Renal cortical epithelial cell (primary cell): ENCODE results near the gene MRPL50. TPM values are rescaled to one million over a fixed set of nuclear protein-coding genes. Genes with fewer than 3 reads are reported as not detected.

Experiments used
- DNase-seq: peaks from one replicate; pipeline ENCODE4 v3.0.0-alpha.2; 2011; ENCODE audit warnings: low read depth
- total RNA-seq: library from RNA; depleted of rRNA; stranded (reverse); fragments of >200 nt; gene quantifications from 2 replicates; pipeline ENCODE4 v1.2.3, GENCODE V29; 2014

Gene MRPL50
- total RNA-seq, 1 donor from 2014 or later: 21.1 TPM

- DNase-seq: no peak
Measured at GRCh38 chr9:101375546-101375945, 22.9 kb downstream of the MRPL50 start.

DNA sequence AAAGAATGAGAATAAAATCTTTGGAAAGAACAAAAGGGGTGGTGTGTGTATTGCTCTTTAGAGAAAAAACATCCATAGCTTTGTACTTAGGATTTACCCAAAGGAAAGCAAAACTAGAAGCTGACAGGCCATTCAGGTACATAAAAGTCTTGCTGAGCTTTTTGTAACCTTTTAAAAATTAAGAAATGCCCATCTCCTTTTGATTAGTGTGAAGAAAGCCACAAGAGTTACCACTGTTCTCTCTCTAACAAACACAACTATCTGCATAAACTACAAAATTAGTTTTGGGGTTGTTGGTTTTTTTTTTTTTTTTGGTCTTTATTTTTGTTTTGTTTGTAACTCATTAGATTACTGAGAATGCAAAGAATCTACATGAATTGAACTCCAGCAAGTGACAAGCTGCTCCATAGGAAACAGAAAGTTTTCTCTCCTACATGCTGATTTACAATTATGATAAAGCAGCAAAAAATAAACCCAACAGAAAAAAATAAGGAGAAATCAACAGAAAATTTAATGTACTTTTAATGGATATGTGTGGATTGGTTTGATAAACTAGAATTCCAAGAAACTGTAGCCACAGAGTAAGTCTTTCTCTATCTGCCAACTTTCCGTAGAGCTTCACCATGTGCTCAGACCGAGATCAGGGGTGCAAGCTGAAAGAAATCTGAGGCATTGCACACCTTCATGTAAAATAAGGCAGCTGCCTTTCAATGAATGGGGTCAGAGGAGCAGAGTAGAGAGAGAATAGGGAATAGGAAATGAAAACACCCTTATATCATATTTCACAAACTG, 25.9 kb downstream of the MRPL50 start:
- DNase-seq: no peak

GRCh38 chr9:101371813-101372212, 26.6 kb downstream of the MRPL50 start:
- no peak for DNase-seq

DNA sequence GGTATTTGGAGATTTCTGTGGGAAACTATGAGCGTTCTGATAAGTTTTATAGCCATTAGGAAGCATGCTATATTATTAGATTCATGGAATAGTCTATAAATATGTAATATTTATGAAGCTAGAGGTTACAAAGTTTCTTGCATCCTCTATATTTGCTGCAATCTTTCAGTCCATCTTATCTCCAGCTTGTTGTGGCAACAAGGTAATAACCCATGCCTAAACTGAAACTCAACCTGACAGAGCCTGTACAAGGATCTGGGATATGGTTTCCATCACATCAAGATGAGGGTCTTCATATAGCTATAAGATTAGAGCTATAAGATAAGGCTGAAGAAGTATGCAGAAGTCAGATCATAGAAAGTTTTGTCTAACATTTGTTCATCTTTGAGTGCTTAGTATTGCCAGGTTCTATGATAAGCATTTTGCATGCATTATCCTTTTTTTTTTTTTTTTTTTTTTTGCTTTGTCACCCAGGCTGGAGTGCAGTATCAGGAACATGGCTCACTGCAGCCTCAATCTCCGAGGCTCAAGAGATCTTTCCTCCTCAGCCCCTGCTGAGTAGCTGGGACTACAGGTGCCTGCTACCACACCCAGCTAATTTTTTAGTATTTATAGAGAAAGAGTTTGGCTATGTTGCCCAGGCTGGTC, 28.4 kb downstream of the MRPL50 start:
- DNase-seq: no peak

DNA sequence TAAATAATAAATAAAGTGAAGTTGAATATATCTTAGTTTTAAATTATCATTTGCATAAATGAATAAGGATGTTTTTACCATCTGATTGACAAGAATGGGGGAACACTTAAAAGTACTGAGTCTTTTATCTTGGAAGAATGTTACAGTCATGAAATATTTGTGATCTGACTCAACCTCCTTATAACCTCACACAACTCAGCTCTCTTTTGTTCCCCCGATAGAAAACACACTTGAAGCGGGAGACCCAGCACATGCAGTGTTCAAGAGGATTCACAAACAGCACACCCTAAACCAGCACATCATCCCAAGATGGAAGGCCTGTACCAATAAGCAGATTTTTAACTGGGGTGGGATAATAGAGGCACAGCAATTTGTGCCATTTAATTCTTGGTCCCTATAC, 29.1 kb downstream of the MRPL50 start:
- peak; percentile 30 for DNase-seq

GRCh38 chr9:101367323-101367722, 31.1 kb downstream of the MRPL50 start:
- no peak for DNase-seq

DNA sequence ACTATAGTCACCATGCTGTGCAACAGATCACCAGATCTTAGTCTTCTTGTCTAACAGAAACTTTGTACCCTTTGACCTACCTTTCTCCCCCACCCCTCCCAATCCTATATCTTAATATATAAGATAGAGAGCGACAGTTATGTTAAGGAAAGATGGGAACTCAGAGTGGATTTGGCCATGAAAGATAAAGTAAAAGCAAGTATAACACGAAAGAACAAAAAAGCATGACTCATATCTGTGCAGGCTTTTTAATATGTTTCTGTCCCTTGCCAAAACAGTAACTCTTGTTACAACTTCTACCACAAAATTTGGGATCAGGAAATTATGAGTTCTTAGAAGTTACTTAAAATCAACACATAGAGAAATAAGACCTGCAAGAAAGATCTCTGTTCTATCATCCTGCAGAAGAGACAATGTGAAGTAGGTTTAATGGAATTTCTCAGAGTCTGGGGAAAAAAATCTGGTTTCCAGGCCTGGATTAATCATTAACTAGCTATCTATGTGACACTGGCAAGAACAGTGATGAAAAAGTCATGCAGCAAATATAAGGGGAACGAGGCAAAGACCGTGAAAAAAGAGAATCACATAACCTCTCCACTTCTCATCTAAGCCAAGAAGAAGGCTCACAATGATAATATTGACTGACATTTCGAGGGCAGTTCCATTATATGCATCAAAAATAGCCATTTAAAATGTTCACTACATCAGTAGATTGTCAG, 32.2 kb downstream of the MRPL50 start:
- peak; percentile 72 for DNase-seq

GRCh38 chr9:101365181-101365580, 33.2 kb downstream of the MRPL50 start:
- DNase-seq: no peak

DNA sequence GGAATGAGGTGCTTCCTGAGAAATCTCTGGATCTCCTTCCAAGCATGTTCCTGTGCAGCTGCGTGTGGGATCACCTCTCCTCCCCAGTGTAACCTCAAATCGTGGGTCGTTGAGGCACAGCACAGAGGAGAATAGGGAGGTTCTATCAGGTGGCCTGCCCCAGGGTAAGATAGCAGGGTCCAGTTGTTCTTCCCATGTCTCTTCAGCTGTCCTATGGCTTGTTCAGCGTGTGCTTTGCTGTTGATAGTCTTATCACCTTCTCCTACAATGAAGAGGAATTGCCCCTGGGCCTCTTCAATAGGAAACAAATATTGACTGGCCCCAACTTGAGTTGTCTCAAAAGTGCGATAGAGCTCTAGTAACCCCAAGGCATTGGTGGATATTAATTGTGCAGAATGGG, 36.0 kb downstream of the MRPL50 start:
- no peak for DNase-seq

- no peak for DNase-seq
Measured at GRCh38 chr9:101360647-101361046, 37.8 kb downstream of the MRPL50 start.

GRCh38 chr9:101359679-101360078, 38.7 kb downstream of the MRPL50 start:
- no peak for DNase-seq

DNA sequence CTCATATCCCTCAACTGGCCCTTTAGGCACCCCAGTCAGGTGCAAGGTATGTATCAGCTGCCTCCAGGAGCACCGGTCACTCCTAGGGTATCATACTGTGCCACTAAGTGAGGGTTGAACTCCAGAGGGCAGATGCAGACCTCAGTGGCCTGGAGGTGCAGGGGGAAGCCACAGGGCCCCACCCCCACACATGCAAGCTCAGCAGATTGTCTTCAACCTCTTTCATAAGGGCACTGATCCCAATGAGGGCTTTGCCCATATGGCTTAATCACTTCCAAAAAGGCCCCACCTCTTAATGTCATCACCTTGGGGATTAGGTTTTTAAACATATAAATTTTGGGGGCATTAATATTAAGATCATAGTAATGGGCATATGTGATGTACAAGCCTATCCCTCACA, 41.8 kb downstream of the MRPL50 start:
- no peak for DNase-seq

GRCh38 chr9:101354765-101355708, 43.4 kb downstream of the MRPL50 start:
- no peak for DNase-seq

DNA sequence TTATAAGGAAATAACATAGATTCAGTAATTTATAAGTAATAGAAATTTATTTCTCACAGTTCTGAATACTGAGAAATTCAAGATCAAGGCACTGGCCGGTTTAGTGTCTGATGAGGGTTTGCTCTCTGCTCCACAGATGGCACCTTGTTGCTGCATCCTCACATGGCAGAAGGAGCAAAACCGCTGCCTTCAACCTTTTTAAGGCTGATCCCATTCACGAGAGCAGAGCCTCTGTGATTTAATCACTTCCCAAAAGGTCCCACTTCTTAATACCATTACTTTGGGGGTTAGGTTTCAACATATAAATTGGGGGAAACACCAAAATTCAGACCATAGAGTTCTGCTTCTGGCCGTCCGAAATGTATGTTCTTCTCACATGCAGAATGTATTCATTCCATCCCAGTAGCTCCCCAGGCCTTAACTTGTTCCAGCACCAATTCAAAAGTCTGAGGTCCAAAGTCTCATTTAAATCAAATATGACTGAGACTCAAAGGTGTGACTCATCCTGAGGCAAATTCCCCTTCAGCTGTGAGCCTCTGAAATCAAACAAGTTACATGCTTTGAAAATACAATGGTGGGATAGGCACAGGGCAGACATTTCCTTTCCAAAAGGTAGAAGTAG, 44.2 kb downstream of the MRPL50 start:
- DNase-seq: peak; percentile 50

DNA sequence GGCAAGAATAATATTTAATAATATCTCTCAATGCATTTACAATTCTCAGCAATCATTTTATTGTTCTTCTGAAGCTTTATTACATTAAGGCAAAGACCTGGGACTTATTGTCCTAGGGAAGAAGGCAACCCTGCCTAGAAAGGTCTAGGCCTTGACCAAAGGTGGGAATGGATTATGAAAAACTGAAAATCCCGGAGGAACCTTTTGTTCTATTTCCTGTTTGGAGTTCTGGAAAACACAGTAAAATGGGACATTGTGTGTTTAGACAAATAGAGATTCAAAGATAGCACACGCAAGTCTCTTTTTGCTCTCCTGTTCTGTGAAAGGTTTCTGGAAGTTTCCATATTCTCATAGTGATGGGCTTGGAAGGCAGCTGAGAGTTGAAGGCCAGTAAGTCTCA, 44.7 kb downstream of the MRPL50 start:
- no peak for DNase-seq

- DNase-seq: no peak
Measured at GRCh38 chr9:101352892-101353463, 45.4 kb downstream of the MRPL50 start.

- DNase-seq: no peak
Measured at GRCh38 chr9:101350285-101350684, 48.1 kb downstream of the MRPL50 start.

GRCh38 chr9:101342595-101342994, 55.8 kb downstream of the MRPL50 start:
- no peak for DNase-seq

DNA sequence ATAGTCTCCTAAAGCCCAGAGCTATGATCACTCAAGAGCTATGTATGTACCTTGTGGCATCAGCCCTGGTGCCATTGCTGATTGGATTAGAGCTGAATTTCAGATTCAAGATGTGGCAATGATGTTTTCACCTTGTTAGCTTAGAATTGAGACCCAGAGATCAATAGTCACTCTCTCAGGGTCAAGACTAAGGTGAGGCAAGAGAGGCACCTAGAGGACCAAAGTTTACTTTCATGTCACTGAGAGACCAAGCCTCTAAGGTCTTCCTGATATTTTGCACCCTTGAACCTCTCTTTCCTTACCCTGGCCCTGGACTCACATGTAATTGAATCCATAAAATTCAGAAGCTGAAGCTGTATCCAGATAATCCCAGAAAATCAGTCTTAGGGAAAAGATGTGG, 56.5 kb downstream of the MRPL50 start:
- DNase-seq: no peak
